Measurements from ENCODE around the gene TFAP2C.

The TFAP2C gene

DNA sequence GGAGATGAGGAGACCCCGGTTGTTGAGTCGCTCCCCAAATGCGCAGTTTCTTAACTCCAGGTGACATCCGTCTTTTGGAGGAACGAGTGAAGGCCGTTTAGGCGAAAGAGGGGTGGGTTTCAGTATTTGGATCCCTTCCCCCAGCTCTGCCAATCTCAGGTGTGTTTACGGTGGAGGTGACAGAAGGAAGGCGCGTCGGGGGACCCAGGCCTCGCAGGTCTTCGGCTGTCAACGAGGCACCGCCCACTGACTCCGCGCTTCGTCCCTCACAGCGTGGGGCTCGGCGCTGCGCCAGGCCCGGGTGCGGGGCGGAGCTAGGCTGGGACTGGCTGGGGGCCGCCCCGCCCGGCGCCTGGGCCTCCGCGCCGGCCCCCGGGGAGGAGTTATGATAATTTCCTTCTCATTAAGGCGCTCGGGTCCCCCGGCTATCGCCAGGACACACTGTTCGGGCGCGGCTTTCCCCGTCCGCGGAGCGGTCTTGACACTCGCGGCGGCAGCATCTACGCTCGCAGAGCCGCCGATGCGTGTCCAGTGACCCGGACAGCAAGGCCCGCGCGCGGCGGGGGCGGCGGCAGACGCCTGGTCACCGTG is at the start of gene TFAP2C:
Gene TFAP2C, plus strand, starts transcription at position 434 of the 591 bp plus-strand sequence. CDS start 239 bp downstream, outside the sequence.
- DNase-seq, result no peak

DNA sequence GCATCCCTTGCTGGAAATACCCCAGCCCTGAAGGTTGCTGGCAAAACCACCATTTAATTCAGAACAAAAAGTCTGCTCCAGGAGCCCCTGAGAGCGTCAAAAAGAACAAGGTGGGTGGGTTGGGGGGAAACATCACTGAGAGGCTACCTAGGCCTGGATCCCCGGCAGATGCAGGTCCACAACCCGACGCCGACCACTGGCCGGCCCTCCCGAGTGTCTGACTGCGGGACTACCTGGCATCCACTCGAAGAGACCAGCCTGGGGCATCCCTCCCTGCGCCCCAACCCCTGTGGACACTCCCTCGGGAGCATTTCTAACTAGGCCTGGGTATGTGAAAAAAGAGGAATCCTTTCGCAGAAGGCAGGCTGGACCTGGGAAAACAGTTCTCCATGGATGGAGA is 48.9 kb upstream of the TFAP2C start:
- no peak for DNase-seq

DNA sequence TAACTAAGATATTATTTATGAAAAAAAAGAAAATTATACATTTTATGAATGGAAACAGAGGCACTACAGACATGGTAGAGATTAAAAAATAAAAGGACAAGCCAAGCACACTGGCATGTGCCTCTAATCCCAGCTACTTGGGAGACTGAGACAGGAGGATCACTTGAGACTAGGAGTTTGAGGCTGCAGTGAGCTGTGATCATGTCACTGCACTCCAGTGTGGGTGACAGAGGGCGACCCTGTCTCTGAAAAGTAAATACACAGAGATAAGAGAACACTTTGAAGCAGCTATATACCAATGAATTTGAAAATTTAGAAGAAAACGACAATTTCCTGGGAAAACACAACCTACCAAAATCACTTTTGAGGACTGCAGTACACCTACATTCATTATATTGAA is 47.4 kb upstream of the TFAP2C start:
- no peak for DNase-seq

DNA sequence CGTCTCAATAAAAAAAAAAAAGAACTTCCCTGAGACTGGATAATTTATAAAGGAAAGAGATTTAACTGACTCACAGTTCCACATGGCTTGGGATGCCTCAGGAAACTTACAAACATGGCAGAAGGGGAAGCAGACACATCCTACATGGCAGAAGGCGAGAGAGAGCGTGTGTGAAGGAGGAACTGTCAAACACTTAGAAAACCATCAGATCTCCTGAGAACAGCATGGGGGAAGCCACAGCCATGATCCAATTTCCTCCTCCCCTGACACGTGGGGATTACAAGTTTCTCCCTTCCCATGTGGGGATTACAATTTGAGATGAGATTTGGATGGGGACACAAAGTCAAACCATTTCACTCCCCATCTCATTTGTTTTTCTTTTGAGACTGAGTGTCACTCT is 46.6 kb upstream of the TFAP2C start:
- DNase-seq, result no peak

DNA sequence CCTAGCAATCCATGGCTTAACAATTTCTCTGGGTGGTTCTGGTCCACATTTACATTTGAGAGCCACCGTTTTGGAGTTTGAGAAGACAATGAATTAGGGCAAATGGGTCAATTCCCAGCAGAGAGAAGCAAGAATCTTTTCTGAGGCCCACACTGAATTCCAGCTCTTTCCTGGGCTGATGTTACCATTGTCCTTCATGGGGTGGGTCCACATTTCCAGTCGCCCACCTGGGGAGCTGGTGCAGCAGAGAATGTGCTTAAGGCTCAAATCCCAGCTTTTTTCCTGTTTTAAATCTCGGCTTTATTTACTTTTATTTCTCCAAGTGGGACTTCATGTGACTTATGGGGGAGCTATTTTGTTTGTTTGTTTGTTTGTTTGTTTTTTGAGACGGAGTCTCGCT is 44.2 kb upstream of the TFAP2C start:
- DNase-seq, result no peak

DNA sequence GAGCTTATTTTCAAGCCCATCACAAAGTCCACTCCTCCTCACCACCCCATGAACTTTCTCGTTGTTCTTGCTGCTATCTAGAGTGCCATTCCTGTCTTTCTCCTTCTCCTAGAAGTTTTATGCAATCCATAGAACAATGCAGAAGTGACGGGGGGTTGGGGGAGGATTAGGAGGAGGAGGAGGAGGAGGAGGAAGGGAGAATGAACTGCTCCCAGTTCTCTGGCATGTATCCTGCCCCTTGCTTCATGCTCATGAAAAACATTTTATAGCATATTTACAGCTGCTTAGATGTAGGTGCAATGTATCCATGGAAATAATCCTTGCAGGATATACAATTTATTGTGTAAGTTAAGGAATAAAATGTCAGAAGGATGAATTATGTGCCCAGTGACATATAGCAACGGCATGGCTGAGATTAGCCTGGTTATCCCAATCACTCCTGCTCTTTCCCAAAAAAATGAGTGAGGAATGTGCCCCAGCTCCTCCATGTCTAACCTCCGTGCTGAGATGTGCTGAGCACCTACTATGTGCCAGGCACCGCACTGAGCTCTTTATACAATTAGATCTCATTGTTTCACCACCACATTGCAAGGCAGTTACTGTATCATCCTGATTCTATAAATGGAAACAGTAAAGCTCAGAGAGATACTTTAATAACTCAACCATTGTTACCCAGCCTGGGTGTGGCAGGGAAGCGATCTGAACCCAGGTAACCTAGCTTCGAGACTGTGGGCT is 41.6 kb upstream of the TFAP2C start:
- no peak for DNase-seq

DNA sequence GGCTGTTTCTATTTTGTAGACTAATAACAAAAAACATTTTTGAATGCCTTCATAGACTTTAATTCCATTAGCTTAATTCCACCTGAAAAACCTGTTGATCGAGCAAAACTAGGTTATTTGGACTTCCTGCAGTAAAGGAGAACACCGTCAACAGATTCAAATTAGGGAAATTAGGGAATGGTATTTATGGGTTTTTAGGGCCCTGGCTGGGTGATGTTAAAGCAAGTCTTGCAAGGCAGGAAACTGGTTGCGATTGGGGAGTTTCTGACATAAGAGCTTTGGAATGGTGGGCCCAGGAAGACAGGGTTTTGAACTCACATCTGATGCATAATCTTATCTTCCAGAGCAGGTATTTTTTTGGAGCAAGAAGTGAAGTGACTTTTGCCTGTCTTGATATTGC is 40.1 kb upstream of the TFAP2C start:
- DNase-seq, result no peak

DNA sequence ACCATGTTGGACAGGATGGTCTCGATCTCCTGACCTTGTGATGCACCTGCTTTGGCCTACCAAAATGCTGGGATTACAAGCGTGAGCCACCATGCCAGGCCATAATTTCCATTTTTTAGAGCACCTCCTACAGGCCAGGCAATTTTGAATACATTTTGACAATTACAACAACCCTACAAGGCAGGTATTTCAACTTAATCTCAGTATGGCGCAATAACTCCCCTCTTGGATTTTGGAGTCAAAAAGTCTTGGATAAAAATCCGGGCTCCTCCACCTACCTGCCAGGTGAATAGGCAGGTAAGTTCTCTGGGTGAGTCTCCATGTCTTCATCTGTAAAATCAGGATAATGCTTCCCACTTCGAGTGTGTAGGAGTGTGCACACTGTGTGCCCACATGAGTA is 39.5 kb upstream of the TFAP2C start:
- no peak for DNase-seq

DNA sequence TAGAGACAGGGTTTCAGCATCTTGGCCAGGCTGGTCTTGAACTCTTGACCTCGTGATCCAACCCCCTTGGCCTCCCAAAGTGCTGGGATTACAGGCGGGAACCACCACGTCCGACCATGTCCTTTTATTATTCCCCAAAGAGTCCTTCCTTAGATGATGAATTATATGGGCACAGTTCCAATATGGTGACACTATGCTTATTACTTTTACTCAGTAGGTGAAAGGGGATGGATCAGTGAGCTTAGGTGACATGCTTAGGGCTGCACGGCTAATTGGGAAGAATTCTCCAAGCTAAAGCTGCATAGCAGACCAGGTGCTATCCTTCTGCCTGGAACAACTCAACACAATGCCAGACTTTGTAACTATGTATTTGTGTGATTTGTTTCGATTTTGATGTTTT is 38.2 kb upstream of the TFAP2C start:
- DNase-seq, result no peak

DNA sequence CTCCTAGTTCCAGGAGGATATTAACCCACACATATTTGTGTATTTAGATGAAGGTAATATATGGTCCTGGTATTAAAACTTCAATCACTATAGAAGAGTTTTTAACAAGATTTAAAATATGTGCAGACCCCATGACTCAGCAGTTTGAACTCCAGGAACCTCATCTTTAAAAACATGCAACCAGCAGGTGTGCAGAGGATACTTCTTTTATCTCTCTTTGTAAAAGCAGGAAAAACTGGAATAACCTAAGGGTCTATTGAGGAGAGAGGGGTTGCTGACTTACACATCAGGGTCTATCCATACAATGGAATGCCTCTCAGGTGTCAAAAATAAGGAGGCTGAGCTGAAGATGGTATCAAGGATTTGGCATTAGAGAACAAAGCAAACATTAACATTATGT is 36.9 kb upstream of the TFAP2C start:
- DNase-seq, result no peak

DNA sequence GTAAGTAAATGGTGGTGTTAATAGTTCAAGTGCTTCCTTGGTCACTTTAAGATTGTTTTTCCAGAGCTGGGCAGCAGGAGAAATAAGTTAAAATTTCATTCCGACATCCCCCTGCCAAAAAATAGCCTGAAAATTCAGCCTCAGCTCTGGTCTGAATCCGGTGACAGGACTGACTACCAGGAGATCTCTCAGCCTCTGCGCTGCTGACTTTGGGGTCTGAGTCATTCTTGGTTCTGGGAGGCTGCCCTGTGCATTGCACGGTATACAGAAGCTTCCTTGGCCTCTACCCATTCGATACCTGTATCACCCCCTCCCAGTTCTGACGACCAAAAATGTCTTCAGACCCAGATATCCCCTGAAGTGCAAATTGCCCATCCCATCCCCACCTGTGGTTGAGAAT is 36.3 kb upstream of the TFAP2C start:
- no peak for DNase-seq

DNA sequence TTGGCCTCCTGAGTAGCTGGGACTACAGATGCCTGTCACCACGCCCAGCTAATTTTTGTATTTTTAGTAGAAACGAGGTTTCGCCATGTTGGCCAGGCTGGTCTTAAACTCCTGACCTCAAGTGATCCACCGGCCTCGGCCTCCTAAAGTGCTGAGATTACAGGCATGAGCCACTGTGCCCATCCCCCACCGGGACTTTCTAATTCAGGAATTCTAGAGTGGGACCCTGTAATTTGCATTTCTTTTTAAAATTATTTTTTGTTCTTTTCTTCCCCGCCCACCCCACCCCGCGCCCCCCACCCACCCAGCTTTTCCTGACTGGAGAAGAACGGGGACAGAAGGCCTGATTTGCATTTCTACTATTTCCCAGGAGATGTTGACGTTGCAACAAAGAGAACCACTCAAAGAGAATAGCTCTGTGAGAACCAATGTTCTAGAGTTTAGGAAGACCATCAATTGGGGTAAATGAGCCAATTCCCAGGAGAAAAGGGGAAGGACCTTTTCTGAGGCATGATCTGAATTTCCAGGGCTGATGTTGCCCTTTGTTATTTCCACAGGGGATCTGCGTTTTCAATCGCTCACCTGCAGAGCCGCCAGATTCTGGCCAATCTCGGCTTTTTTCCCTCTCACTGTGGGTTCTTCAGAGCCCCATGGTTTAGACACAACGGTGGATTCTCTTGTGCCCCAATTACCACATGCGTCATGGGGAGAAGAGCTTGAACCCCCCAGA is 33.2 kb upstream of the TFAP2C start:
- DNase-seq, result no peak

DNA sequence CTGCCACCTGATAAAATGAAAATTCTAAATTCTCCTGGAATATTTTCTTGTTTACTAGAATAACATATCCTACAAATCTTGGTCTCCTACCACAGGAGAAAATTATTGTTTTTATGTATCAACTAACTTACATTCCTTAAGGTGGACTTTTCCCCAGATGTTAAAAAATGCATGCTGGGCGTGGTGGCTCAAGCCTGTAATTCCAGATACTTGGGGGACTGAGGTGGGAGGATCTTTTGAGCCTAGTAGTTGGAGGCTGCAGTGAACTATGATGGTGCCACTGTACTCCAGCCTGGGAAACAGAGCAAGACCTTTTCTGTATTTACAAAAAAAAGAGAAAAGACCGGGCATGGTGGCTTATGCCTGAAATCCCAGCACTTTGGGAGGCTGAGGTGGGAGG is 27.9 kb upstream of the TFAP2C start:
- DNase-seq, result no peak

DNA sequence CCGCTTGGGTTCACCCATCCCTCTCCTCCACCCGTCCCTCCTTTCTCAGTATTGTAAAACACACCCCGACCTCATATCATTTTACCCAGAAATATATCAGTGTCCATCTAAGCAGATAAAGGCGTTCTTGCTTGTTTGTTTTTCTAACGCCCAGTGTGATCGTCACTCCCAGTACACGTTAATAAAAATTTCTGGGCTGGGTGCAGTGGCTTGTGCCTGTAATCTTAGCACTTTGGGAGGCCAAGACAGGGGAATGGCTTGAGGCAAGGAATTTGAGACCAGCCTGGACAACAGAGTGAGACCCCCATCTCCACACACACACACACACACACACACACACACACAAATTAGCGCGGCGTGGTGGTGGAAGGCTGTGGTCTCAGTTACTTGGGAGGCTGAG is 24.4 kb upstream of the TFAP2C start:
- DNase-seq, result no peak

DNA sequence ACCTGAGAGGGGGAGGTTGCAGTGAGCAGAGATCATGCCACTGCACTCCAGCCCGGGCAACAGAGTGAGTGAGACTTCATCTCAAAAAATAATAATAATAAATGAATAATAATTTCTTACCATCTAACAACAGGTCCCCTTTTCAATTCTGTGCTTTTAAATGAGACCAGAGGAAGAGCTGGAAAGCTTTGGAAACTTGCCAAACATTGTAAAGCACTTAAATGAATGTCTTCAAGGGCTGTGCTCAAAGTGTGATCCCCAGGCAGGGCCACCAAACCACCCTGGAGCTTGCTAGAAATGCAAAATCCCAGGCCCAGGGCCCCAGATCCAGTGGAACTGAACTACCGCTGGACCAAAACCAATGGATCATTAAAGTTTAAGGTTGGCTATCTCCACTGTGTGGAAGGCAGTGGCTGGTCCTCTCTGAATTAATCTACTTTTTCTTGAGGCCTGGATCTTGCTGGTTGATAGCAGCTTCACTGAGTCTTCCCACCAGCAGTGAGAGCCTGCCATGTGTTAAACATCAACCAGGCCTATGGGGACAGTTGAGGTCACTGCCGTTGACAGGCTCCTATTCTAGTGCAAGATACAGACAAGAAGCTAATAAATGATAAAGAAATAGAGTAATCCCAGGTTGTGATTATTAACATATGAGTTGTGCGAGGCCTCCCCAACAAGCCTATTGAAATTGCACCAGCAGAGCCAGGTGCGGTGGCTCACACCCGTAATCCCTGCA is 23.7 kb upstream of the TFAP2C start:
- DNase-seq, result no peak

DNA sequence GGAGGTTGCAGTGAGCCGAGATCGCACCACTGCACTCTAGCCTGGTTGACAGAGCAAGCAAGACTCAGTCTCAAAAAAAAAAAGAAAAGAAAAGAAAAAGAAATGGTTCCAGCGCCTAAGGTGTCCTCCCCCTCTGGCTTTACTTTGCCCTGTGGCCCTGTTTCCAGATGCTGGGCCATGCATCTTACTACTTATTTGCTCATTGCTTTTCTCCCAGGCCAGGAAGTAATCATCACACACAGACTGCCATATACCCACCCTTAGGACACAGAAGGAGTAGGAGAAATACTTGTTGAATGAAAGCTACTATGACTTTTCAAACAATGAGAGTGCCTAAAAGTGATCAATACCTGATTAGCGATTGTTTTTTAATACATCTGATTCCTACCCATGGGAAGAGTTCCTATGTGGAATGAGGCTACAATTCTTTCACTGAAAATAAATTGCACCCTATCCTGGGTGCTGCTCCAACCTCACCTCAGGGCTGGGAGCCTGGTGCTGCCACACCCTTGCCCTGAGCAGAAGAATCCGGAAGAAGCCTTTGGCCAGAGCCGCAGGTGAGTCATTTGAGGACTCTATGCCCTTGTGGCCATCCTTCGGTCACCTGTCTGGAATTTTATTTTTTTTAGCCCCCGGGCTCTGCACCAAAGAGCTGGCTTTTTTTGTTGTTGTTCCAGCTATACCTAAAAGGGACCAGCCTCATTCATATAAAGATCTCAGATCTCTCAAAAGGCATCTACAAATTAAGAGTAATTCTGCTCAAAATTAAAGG is 22.7 kb upstream of the TFAP2C start:
- no peak for DNase-seq

DNA sequence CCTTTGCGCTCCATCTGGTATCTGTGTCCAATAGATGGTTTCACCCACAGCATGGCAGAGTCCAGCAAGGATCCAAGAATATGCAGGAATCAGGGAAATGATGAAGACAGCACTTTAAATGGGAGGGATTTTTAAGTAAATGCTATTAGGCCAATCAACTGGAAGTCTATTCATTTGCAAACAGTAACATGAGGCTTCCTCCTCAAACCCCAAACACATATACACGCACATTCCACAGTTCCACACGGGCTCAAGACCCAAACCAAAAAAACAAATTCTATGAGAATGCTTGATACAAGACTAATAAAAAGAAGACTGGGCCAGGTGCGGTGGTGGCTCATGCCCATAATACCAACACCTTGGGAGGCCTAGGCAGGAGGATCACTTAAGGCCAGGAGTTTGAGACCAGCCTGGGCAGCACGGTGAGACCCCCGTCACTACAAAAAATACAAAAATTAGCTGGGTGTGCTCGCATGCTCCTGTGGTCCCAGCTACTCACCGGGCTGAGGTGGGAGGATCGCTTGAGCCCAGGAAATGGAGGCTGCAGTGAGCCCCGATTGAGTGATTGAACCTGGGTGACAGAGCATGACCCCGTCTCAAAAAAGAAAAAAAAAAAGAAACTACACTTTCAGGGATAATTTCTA is 21.9 kb upstream of the TFAP2C start:
- DNase-seq, result no peak

DNA sequence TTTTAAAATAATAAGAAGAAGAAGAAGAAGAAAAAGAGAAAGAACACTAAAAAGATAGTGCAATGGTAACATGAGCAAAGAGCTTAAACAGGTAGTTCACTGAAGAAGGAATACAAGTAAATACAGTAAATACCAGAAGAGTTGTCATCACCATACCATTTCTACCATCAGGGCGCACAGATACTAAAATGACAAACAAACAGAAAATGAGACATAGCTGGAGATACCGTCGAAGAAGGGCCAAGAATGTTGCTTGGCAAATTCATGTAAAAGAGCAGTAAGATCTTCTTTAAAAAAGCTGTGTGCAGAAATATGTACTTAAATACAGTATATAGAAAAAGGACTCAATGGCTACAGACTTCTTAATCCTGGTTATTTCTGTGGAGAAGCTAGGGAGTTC is 20.7 kb upstream of the TFAP2C start:
- DNase-seq, result no peak

DNA sequence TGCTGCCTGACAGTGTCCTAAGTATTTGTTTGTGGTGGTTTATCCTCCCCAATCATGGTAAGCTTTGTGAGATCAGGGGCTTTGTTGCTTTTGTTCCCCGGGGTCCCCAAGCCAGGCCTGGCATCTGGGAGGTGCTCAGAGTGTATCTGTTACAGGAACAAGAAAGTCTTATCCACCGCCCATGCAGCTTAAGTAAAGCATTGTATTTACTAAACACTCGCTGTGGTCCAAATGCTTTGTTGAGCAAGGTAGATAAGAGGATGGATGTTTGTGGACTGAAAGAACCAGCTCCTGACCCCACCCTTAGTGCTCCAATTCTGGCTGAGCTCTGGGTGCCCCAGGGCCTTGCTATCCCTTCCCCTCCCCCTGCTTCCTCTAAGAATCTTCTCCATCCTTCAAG is 19.8 kb upstream of the TFAP2C start:
- DNase-seq, result no peak

DNA sequence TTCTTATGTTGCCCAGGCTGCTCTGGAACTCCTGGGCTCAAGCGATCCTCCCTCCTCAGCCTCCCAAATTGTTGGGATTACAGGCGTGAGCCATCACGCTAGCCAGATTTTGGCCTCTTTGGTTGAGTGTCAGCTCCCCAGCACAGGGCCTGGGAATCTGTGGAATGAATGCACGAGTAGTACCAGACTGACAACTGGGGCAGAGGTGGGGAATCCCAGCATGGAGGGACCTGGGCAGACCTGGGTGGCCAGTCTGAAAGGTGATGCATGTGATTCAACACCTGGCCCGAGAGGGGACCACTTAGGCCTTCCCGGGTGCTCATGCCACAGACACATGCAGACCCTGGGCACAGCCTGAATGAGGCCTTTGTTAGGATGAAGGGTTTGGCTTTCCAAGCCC is 19.0 kb upstream of the TFAP2C start:
- no peak for DNase-seq

DNA sequence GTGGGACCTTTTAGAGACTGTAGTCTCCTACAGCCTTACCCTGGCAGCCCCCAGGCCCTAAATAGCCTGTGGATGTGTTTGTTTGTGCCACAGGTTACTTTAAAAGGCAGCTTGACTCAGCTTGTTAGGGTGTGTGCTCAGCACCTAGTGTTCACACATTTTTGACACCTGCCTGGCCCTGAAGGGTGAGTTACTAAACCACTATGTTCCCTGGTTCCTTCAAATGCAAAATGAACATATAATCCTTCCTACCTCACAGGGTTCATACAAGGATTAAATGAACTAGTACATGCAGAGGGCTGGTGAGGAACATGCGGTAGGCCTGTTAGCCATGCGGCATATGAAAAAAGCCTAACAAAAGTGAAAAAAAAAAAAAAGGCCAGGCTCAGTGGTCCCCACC is 14.9 kb upstream of the TFAP2C start:
- no peak for DNase-seq

DNA sequence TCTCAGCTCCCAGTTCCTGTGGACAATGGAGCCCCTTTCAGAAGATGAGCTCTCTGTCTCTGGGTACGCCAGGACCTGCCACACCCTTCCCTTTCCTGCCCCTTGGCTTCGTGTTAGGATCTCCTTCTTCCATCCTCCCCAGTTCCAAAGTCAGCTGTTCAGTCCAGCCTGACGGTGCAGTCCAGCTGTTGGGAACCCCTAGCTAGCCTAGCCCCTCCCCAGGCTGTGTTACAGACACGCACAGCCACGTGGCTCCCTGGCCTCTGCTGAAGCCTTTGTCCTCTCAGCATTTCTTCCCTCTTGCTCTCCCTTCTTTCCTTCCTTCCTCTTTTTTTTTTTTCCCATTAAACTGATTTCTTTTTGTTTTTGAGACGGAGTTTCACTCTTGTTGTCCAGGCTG is 12.4 kb upstream of the TFAP2C start:
- no peak for DNase-seq

Data from activated CD4-positive, alpha-beta T cell treated with anti-CD3 and anti-CD28 coated beads, Interleukin-2, amount 50 U/mL, for 1 hour (primary cell).